Measurements from ENCODE around the gene SFXN3.

SFXN3 gene

DNA sequence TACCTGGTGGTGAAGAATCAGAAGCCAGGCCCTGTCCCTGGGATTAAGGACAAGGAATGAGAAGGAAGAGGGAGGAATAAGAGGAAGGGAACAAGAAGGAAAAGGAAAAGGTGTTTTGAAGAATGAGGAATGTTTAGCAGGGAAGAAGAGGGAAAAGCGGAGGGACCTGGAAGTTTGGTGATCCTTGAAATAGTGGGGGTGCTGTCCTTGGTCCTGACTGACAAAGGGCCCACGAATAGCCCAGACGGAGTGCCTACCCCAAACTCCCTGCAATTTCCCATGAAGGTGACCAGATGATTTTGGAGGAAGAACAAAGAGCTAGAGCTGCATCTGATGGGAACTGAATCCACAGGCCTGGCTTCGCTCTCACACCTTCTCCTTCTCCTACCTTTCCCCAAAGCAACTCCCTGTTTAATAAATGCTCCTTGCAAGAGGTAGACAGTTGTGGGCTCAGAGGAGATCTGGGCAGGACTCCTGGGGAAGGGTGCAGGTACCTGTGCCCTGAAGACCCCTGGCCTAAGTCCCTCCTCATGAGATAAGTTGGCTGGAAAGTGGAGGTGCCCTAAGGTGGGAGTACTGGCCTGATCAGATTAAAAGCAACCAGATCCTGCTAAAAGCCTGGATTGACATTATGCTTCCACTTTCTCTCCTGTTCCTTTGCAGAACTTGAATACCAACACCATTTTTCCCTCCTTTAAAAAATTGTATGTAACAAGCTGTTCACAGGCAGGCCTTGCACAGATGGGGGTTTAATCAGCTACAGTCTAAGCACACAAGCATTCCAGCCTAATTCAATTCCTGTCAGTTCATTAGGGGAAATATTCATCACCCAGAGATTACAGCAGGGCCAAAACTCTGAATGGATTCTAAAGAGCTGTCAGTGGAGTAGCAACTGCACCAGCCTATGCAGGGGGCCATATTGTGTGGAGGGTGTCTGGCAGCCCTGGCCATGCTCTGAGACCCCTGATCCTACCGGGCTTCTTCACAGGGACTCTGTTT is 50.2 kb downstream of the SFXN3 start:
- DNase-seq: no peak

DNA sequence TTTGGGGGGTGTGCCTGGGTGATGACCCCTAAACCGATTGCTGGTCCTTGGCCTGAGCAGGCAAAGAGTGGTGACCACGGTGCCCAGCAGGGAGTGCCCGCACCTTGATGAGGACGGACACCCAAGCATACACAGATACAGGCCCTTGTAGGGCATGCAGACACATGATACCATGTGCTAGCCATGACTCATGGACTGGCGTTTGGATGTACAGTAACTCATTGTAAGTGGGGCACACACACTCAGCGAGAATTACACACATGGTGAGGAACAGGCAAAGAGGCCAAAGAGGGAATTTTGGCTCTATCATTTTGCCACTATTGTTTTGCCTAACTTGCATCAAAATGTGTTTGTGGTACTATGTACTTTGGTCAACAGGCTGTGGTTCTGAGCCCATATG is 54.8 kb downstream of the SFXN3 start:
- no peak for DNase-seq

DNA sequence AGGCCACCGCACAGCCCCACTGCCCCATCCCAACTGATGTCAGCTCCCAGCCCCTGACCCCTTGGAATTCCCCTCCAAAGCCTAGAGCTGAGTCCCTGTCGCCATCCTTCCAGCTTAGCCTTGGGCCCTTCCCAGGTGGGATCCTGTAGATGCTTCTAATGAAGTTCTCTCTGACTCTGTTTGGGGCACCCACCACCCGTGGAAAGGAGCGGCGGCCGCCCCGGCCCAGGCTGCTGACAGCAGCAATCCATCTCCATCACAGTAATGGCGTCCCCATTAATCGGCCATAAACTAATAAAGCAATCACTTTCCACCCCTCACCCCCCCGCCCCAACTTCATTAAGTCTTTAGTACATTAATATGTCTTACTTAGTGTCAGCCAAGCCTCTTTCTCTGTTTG is 56.3 kb downstream of the SFXN3 start:
- DNase-seq: no peak

DNA sequence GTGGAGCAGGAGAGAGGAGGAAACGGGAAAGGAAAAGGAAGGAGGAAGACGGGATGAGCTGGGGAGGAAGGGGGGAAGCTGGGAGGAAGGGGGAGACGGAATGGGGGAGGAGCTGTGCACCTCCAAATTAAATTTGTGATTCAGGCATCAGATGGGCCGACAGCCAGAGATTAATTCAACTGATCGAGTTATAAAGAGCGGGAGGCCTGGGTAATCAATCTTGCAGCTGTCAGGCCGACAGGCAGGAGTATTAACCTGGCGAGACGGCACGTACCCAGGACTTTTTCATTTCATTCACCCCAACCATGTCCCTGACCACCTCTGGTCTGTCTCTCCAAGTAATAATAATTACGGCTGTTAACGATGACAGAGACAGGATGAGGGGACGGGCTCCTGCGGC is 56.9 kb downstream of the SFXN3 start:
- no peak for DNase-seq

DNA sequence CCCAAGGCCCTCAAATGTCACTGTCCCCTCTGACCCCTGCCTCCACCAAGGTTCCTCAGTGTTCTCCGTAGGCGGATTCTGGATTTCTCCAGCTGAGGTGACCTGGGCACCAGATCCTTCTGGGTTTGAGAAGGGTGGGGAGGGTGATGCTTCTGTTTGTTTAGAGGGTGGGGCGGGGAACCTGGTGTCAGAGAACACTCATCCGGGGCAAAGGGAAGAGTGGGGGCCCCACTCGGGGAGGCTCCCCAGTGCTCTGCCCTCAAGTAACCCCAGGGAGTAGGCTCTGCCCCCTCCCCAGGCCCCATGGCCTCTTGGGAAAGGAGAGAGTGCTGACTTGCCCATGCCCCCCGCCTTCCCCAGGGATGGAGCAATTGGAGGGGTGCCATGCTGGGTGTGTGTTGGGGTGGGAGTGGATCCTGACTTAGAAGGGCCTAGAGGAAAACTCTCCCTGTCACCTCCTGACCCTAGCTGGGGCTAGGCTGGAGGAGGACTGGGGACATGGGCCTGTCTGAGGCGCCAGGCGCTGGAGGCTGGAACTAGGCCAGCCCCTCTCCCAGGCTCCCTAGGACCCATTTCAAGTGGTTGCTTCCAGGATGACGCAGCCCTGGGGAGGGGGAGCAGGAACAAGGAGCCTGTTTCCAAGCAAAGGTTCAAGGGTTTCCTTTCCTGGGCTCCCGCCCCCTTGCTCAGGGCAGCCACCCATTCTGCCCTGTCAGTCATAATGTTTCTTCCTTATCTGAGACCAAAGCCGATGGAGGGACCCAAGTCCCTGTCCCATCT is 58.7 kb downstream of the SFXN3 start:
- no peak for DNase-seq

DNA sequence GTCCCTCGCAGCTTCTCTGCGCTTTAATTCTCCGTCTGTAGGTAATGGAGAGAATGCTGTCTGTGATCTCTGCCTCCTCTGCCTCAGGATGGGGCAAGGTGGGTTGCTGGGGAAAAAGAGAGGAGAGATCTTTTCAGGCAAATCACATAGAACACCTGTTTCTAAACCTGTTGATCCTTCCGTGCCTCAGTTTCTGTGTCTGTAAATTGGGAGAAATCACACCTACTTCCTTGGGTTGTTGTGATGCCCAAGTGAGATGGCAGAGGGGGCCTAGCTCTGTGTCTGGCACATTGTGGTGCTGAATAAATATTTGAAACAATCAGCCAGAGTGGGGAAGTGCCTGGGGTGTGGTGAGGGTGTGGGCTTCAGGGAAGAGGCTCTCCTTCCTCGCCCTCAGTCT is 59.6 kb downstream of the SFXN3 start:
- DNase-seq: no peak

Measured in fibroblast of upper back skin (primary cell).